NOMO-1 treated with DMSO at 0.1 percent for 48 hours (cell line): ENCODE measurements around the gene CDH16.
A peak's percentile ranks its signal among the peaks of the same experiment; 100 is the strongest.
"Not testable (repeated sequence)": the region's sequence is repeated elsewhere in the genome, so short reads cannot be mapped to it uniquely, and the experiment has no call there.

Source experiments
- DNase-seq: peaks from one replicate; lab custom pipeline; 2025; ENCODE audit not compliant: unreplicated experiment; lab: John Stamatoyannopoulos, UW

CDH16 gene

GRCh38 chr16:66874079-66874775 is 44.5 kb downstream of the CDH16 start:
- DNase-seq = peak; percentile 13

- no peak for DNase-seq
Measured at GRCh38 chr16:66873685-66874055, 45.0 kb downstream of the CDH16 start.

- DNase-seq = peak; percentile 100
Measured at GRCh38 chr16:66872943-66873684, 45.6 kb downstream of the CDH16 start.

GRCh38 chr16:66872559-66872942 is 46.1 kb downstream of the CDH16 start:
- DNase-seq = no peak

GRCh38 chr16:66871840-66872239 is 46.8 kb downstream of the CDH16 start:
- DNase-seq = no peak

- DNase-seq = not testable (repeated sequence)
Measured at GRCh38 chr16:66871363-66871762, 47.3 kb downstream of the CDH16 start.

GRCh38 chr16:66869424-66869823 is 49.3 kb downstream of the CDH16 start:
- no peak for DNase-seq

- no peak for DNase-seq
Measured at GRCh38 chr16:66863707-66864106, 55.0 kb downstream of the CDH16 start.

GRCh38 chr16:66862023-66862520 is 56.6 kb downstream of the CDH16 start:
- DNase-seq = no peak

- no peak for DNase-seq
Measured at GRCh38 chr16:66859397-66860068, 59.2 kb downstream of the CDH16 start.

GRCh38 chr16:66858740-66859396 is 59.8 kb downstream of the CDH16 start:
- no peak for DNase-seq
